GM19455 (cell line): ENCODE data around the gene FGF8.

Source experiments
- ATAC-seq: cut with Tn5 transposase; IDR thresholded peaks from one replicate; pipeline ENCODE4 v1.9.1; 2021; ENCODE audit not compliant: unreplicated experiment

Gene FGF8

DNA sequence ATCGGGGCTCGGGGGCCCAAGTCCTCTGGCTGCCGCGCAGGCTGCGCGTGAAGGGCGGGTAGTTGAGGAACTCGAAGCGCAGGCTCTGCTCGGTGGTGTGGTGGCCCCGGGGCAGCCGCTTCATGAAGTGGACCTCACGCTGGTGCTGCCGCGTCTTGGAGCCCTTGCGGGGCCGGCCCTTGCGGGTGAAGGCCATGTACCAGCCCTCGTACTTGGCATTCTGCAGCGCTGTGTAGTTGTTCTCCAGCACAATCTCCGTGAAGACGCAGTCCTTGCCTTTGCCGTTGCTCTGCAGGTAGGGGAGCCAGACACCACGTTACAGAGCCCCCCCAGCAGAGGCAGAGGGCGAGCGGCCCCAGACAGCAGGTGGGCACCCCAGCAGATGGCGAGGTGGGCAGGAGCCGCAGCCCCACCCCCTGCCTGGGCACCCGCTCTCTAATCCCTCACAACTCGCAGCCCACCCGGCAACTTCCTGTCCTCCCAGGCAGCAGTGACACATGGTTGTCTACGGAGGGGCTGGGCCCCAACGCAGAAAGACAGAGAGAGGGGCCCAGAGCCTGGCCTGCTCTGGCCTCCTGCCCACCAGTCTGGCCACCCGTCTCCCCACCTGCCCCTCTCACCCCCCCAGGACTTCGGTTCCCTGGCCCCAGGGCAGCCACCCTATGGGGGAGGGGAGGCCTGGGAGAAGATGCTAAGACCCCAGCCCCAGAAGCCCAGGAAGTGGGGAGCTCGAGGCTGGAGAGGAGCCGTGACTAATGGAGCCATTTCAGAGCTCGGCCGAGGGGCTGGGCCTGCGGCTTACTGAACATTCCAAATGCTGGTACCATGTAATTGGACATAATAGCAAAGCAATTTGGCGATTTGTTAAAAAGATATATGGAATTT, 5.3 kb downstream of the FGF8 start:
- ATAC-seq, result no peak

DNA sequence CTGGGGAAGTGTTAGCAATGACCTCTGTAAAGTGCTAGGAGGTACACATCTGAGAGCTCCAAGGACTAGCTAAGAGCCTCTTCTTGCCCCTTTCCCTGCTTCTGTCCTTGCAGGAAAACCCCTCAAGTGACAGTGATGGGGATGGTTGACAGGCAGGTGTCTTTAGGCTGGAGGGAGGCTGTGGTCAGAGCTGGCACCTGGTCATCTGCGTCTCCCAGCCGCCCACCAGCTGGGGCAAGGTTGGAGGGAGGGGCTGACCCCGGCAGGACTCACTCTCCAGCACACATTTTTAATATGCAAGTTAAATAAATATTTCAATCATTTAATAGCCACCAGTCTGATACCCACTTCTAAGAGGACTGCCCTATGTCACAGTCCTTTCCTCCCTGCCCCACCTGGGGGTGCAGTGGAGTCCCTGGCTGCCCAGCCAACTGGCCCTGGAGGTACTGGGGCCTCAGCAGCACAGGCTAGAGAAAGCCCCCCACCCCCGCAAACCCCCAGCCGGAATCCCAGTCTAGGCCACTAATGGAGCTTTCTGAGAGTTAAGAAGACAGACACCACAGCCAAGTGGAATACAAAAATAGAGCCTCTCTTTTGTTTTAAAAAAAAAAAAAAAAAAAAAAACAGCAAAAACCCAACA, 6.3 kb downstream of the FGF8 start:
- no peak for ATAC-seq

DNA sequence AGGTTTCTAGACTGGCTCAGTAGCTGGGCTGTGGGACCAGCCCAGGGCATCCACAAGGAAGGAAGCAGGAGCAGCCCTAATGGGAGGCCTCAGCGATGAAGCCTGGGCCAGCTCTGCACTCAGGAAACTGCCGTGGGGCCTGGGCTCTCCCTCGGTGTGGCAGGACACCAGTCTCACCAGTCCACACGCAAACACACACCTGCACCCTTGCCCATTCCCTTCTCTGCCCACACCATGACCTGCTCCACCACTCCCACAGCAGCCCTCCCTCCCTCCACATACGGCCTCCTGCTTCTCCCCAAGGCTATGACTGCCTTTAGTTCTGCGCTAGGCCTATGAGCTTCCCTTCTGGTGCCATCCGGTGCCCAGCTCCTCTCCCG, 7.1 kb downstream of the FGF8 start:
- no peak for ATAC-seq

DNA sequence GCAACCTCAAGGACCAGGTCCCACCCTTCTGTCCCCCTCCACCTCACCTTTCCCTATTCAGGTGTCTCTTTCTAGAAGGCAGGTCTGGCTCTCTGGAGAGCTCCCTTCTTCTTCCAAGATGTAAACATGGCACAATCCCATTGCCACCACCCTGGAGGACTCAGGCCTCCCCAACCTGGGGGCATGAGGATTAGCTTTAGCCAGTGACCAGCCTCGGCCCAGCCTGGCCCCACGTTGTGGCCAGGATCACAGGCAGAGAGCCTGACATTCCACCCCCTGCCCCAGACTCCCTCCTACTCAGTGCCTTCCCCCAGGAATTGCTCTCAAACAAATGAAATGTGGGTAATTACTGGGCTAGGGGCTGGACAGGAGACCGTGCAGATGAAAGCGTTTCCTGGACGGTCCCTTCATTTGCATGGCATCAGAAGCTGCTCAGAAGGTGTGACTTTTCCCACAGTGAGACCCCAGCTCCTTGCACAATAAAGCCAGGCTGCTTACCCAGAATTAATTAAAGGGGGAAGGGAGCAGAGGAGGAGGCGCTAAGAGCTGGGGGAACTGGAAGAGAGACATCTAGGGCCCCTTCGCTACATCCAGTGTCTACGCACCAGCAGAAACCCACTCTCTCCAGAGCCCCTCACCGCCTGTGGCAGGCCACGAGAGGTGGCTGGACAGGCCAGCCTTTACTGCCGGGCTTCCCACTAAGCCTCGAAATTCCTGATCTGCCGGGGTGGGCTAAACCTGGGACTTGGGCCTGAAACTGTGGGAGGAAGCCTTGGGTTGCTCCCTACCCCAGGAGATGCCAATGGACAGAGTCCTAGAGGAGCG, 7.7 kb downstream of the FGF8 start:
- ATAC-seq, result no peak

DNA sequence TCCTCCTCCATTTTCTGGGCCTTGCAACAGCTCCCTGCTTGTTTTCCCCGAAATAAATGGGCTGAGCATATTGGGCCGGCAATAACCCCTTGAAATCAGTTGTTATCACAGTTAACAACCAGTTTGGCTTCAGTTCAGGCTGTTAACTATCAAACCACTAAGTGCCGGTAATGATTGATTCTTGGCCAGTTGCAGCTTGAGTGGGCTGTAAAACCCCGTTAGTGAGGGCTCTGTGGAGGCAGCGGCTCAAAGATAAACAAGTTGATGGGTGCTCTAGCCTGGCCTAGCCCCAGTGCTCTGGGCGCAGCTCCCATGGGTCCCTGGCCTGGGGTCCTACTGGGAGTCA, 8.3 kb downstream of the FGF8 start:
- ATAC-seq, result no peak

DNA sequence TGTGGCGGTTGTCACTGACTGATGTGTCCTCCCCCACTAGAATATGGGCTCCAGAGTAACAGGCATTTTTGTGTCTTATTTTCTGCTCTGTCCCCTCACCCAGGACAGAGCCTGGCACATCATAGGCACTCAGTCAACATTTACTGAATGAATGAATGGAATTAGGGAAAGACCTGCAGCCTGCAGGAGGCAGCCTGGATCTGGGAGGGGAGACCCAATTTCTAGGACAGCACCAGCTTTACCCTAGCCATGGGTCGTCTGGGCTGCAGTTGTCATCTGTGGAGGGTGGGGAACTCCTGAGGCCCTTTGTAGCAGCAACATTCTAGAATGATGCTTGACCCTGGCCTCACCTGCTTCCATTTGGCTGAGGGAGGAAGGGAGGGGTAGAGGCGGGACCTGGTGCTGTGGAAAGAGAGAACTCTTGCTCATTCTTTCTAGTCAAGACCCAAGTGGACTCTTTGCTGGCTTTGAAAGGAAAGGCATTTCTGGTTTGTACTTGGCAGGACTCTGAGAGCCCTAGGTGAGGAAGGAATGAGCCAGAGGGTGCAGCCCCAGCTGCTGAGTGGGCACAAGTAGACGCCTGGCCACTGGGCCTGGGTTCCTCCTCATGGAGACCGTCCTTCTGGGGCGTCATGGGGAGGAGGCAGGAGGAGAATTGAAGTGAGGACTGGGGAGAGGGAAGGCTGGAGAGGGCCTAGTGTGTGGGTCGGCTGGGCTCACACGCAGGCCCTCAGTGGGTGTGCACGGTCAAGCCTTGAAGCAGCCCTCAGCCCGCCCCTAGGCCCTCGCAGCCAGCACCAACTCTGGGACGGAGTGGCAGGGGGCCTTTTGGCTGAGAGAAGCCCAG, 8.9 kb downstream of the FGF8 start:
- ATAC-seq, result no peak

DNA sequence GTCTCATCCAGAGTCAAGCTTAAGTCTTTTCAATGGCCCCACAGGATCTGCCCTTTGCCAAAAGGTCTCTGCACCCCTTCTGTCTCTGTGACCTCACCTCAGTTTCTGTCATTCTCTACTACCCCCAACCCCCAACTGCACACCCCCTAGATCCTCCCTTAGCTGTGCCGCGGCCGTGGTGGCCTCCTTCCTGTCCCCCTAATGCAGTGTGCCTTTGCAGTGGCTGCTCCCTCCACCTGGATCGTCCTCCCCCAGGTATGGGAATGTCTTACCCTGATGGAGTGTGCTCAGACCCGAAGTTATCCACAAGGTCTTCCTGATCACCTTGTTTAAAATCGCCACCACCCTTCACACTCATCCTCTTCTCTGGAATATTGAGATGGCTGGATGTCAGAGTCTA, 9.6 kb downstream of the FGF8 start:
- no peak for ATAC-seq

DNA sequence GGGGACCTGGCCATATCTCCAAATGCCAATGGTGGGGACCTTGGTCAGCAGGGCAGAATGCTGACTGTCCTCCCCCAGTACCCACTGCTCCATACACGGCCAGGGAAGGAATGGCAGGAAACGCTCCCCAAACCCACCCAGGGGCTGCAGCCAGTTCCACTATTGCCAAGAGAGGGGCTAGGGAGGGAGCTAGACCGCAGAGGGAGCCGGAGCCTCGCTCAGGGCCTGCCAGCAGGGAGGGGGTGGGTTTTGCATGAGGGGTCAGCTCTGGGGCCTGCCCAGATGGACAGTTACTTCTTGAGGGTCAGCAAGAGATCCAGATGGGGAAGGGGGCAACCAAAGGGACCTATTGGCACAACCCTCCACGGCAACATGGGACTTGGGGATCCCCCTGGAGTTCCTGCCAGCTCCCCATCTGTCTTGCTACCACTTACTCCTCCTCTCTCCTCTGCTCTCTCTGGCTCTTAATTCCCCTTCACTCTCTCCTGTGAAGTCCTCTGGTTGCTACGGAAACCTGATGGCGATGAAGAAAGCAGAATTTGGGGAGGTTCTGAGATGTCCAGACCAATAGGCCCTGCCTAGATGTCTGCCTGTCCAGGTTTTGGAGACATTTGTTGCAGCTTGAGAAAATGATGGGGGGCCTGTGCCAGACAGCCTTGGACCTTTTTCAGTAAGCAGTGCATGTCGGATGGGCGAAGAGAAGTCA, 12.6 kb downstream of the FGF8 start:
- no peak for ATAC-seq

DNA sequence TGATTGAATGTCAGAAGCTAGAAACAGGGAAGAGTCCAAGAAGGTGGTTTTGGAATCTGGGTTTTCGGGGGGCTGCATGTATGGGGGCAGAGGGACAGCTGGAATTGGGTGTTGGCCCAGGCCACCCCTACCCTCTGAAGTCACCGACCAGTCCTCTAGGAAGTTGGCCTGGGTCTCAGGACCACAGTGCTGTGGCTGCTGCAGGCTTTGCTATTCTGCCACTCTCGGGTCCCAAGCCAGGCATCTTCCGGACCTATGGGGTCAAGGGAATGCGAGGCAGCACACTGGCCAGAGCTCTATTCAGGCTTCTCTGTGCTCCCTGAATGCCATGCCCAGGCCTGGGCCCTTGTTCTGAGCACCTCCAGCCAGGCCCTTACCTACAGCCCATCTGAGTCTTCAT, 13.2 kb downstream of the FGF8 start:
- no peak for ATAC-seq

DNA sequence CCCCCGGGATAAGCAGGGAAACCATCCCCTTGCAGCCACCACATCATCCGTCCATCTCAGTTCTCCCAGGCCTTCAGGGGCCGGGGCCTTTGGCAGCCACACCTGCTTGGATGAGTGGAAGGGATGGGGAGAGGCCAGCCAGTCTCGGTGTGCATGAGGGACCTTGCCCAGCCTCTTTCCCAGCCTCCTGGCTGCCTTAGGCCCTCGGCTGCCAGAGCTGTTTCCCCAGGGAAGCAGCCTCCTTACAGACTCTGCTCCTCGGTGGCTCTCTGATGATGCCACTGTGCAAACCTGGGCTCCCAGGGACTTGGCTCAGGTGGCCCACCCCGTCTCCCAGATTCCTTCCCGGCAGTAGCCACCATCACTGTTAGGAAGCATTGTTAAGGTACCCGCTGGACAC, 14.7 kb downstream of the FGF8 start:
- no peak for ATAC-seq

DNA sequence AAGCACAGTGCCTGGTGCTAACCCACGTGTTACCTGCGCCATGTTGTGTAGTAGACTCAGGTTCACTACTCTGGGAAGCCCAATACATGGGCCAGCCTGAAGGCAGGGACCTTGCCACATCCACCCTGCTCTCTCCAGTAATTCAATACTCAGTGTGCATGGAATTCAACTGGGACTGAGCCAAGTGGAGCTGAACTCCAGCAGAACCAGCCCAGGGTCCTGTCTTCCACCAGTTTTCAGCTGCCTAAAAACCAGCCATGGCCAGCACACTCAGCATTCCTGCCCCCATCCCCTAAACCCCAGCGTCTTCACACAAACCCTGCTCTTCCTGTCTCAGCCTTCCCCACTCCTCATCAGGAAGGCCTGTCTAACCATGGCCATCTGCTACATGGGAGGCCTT, 15.4 kb downstream of the FGF8 start:
- no peak for ATAC-seq

DNA sequence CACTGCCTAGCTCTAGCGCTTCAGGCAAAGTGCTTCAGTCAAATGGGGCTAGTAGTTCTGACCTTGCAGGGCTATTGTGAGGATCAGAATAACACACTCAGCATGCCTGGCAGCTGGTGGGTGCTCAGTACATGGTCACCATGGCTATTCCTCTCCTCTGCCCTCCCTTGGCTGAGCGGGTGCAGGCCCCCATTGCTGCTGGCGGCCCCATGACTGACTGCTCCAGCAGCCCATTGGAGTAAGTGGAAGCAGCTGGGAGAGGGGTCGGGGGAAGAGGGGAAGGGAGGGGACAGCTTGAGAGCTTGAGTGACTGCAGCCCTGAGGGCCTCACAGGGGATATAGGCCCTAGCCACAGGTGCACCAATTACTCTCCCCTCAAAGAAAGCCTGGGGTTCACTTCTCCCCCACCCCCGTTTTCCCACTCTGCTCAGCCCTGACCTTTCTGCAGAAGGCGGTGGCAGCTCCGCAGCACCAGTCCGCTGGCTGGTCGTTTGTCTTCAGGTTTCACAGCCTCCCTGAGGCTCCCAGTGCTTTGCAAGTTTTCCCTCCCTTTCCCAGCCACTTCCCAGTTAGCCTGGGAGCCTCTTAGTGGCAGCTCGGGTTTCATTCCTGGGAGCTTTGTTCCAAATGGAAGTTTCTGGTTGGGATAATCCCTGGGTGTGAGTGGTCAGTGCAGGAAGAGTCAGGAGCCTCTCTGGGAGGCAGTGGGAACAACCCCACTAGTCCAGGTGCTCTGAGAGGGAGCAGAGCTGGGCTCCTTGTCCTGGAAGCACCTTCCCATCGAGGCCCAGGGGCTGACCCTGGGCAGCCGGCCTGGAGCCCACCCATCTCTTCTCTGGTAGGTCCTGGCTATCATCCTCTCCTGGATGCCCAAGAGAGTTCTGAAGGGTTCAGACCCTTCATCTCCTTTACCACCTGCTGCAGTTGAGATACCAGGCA, 16.3 kb downstream of the FGF8 start:
- no peak for ATAC-seq

DNA sequence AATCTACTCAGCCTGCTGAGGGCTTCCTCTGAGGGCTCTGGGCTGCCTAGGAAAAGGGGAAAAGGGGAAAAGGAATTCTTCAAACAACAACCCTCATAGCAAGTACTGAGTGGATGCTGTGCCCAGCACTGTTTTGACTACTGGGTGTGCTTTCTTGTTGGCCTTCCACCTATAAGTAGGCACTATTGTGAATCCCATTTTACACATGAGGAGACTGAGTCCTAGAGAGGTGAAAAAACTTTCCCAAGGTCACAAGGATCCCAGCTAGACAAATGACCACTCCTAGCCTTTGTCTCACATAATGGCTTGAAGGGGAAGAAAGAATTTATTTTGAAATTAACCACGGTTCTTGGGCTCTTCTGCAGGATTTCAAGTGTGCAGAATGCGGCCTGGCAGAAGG, 17.1 kb downstream of the FGF8 start:
- ATAC-seq, result no peak

DNA sequence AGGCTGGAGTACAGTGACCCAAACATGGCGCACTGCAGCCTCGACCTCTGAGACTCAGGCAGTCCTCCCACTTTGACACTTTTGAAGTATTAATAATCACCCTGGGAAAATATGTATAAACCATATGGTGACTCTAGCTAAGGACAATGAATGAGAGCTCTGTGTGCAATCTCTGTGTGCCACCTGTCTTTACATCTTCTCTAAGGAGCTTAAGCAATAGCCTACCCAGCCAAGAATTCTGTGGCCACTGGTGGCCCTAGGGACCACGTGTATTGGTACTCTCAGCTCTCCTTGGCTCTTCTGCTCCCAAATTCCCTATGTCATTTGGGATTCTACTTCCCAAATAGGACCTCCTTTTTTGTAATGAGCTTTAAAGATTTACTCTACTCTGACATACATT, 23.7 kb downstream of the FGF8 start:
- no peak for ATAC-seq

DNA sequence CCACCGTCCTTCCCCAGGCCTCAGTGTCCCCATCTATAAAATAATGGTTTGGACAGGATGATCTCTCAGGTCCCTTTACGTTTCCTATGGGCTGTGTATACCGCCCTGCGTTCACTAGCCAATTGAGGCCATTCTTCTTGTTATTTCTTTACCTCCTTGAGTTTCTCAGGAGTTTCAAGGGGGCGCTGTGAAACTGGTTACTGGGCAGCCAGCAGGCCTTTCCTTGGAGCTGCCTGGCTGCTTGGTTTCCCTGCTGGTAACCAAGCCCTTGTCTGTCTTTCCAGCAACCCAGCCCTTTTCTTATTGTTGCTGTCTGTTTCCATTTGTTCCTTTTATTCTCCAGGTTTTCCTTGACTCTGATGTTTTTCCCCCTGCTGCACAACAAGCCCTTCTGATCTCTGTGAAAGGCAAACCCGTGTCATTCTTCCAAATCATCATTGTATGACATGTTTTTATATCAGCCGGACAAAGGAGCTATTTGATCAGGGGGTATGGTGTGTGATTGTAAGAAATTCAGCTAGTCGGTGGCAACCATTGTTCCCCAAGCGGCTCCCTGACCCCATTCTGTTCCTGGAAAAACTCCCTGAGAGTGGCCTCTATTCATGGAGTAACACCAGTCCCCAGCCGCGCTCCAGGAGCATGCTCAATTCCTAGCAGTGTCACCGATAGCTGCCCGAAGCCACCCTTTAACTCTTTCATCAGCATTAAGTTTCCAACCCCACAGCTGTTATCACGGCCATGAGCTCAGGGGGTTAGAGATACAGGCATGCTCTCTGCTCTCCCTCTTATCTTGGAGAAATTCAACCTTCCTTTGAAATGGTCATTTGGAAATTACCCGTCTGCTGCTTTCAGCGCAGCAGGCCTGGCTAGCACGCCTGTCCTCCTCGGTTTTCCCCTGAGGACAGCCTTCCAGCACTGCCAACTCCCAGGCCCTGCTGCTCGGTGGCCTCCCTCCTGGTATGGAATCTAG, 26.6 kb downstream of the FGF8 start:
- no peak for ATAC-seq

DNA sequence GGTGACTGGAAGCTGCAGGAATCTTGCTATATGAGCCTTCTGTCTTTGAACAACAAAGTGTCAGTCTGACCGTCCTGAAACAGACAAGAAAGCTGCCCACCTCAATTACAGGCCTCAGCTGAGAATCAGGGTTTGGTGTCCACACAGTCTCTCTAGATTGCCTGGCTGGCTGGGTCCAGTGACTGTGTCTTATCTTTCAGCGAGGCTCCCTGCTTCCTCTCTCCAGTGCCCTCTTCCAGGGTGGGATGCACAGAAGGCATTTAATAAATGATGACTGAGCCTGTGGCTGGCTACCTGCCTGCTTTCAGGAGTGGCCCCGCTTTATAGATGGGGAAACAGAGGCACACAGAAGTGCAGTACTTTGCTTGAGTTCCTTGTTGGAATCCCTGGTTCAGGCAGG, 27.4 kb downstream of the FGF8 start:
- no peak for ATAC-seq

DNA sequence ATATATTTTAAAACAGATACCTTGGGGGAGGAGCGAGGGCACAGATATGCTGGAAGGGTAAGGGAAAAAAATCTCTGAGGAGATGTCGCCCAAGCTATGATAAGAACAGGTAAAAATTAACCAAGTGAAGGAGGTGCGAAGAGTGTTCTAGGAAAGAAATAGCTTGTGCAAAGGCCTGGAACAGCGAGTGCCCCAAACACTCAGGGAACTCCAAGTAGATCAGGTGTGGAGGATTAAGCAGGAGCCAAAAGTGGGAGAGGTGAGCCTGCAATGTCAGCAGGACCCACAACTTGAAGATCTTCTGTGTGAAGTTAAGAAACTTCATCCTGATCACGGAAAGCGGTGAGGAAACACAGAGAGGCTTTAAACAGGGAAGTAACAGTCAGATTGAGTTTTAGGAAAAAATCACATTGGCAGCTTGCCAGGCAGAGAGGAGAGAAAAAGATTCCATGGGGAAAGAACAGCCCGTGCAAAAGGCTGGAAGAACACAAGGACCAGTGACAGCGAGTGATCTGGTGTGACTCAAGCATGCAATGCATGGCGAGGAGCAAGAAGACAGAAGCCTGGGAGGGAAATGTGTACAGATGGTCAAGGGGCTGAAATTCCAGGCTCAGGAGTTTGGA, 30.7 kb downstream of the FGF8 start:
- ATAC-seq, result no peak

DNA sequence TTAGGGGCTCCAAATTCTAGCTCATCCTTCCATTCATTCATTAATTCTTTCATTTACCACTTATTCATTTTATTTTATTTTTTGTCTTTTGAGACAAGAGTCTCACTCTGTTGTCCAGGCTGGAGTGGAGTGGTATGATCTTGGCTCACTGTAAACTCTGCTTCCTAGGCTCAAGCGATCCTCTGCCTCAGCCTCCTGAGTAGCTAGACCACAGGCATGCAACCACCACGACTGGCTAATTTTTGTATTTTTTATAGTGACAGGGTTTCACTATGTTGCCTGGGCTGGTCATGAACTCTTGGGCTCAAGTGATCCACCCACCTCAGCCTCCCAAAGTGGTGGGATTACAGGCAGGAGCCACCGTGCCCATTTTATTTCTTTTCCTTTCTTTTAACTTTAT, 31.6 kb downstream of the FGF8 start:
- ATAC-seq, result no peak
